Testis (tissue), 2 donors: ENCODE data around the gene APIP.

Experiments used
- CTCF ChIP-seq, 3 experiments: fragments of 450-650 bp in 2 of 3; fragments of 200-600 bp in 1 of 3; sonication (generic) in 1 of 3; IDR thresholded peaks; one replicate each; pipeline ENCODE4 v1.5.1; 2016 to 2019; ENCODE audit warnings: antibody characterized with exemption in 3 of 3, mild to moderate bottlenecking in 2 of 3, moderate library complexity in 1 of 3
- POLR2A ChIP-seq: fragments of 450-650 bp; IDR thresholded peaks from one replicate; pipeline ENCODE4 v1.6.1; 2017; ENCODE audit warnings: antibody characterized with exemption, mild to moderate bottlenecking, moderate library complexity

GRCh38 chr11:34839969-34840368, 76.2 kb downstream of the APIP start:
- no peak for TF ChIP-seq CTCF (IDR thresholded peaks at IDR 0.05)
- no peak for TF ChIP-seq POLR2A
